Ureter (tissue), 1 donor: ENCODE measurements around the gene RUBCN. TPM values are rescaled to one million over a fixed set of nuclear protein-coding genes. Genes with fewer than 3 reads are reported as not detected.

Experiments
- total RNA-seq: library from RNA; stranded (reverse); gene quantifications from one replicate; pipeline ENCODE4 v1.2.4, GENCODE V29; 2023
- donor health status: DM: yes; HTN: yes; CAD: no.

The RUBCN gene
- total RNA-seq, 1 donor from 2014 or later, result 24.5 TPM

Other genes starting within 250 kb of the RUBCN start
- gene BDH1, start 180.9 kb downstream of the RUBCN start, total RNA-seq, result 69.4 TPM
- gene FYTTD1, start 13.0 kb upstream of the RUBCN start, total RNA-seq, result 47.9 TPM
- gene LRCH3, start 54.4 kb upstream of the RUBCN start, total RNA-seq, result 82.9 TPM
- 1,104 TPM for gene RPL35A, start 213.3 kb upstream of the RUBCN start, total RNA-seq
- gene LMLN, start 223.3 kb upstream of the RUBCN start, total RNA-seq, result 11.2 TPM